ENCODE data around the gene LAMTOR4.
A peak's percentile ranks its signal among the peaks of the same experiment; 100 is the strongest.

Gene LAMTOR4

DNA sequence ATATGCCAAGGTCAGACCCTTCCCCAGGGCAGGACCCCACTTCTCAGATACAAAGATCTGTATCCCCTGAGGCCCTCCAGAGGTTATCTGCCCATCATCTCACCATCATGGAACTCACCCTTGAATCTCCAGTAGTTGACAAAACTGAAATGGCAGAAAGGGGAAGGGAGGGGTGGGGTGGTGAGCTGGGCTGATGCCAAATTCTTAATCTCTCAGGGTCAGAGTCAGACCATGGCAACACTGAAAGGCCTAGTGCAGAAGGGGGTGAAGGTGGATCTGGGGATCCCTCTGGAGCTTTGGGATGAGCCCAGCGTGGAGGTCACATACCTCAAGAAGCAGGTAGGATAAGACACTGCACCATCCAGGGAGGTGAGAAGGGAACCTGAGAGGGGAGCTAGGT lies 26.1 kb upstream of the LAMTOR4 start:
- Histone ChIP-seq H3F3A (ENCODE audit: insufficient read depth, low read length) (peaks cover 22% of the 10 kb centered on the region), H3K4me2 (ENCODE audit: low read depth, low read length) (no peak overlapping the region), H3K9me3 (replicated peaks; ENCODE audit: insufficient read depth, low read length) (no peaks in the 10 kb centered on the region), H3K9me2 (replicated peaks; ENCODE audit: insufficient read depth, low read length) (no peaks in the 10 kb centered on the region), H3K27me3 (replicated peaks; ENCODE audit: insufficient read depth, low read length) (no peaks in the 10 kb centered on the region), H3K36me3 (replicated peaks; ENCODE audit: insufficient read depth, low read length) (no peaks in the 10 kb centered on the region), H3K79me2 (ENCODE audit: low read length) (peaks cover 18% of the 10 kb centered on the region), H2AFZ (ENCODE audit: low read length) (no peak overlapping the region), H4K20me1 (ENCODE audit: insufficient read depth, low read length) (no peaks in the 10 kb centered on the region), H3K4me1 (ENCODE audit: low read length) (0 out of 2 replicates have a peak, but pooled peaks cover 6% of the 10 kb centered on the region), H3K4me3 (ENCODE audit: low read length) (no peak overlapping the region), H3K9ac (ENCODE audit: low read length) (no peak overlapping the region), H3K27ac (ENCODE audit: low read length) (no peak overlapping the region)
- TF ChIP-seq EZH2phosphoT487 (IDR thresholded peaks at IDR 0.05; ENCODE audit: low read length), result no peak
- TF ChIP-seq EZH2 (optimal IDR thresholded peaks at IDR 0.05; ENCODE audit: low read depth, low read length), result no peak
- TF ChIP-seq CTCF (IDR thresholded peaks at IDR 0.05; ENCODE audit: low read length), result no peak
- no peak for DNase-seq

GRCh38 chr7:100124301-100125230 lies 24.2 kb upstream of the LAMTOR4 start:
- no peak for TF ChIP-seq EZH2 (optimal IDR thresholded peaks at IDR 0.05; ENCODE audit: low read depth, low read length)
- TF ChIP-seq EZH2phosphoT487 (IDR thresholded peaks at IDR 0.05; ENCODE audit: low read length), result no peak
- TF ChIP-seq CTCF (IDR thresholded peaks at IDR 0.05; ENCODE audit: low read length), result no peak
- Histone ChIP-seq H2AFZ (ENCODE audit: low read length) (no peak overlapping the region), H3K4me3 (ENCODE audit: low read length) (no peak overlapping the region), H3K27ac (ENCODE audit: low read length) (no peak overlapping the region), H3K4me1 (ENCODE audit: low read length) (peaks cover 16% of the 10 kb centered on the region), H3K9ac (ENCODE audit: low read length) (no peak overlapping the region), H3K27me3 (replicated peaks; ENCODE audit: insufficient read depth, low read length) (no peaks in the 10 kb centered on the region), H3K9me3 (replicated peaks; ENCODE audit: insufficient read depth, low read length) (no peaks in the 10 kb centered on the region), H3K4me2 (ENCODE audit: low read depth, low read length) (no peak overlapping the region), H4K20me1 (ENCODE audit: insufficient read depth, low read length) (no peaks in the 10 kb centered on the region), H3F3A (ENCODE audit: insufficient read depth, low read length) (peaks cover 26% of the 10 kb centered on the region), H3K36me3 (replicated peaks; ENCODE audit: insufficient read depth, low read length) (no peaks in the 10 kb centered on the region), H3K9me2 (replicated peaks; ENCODE audit: insufficient read depth, low read length) (no peaks in the 10 kb centered on the region), H3K79me2 (ENCODE audit: low read length) (peaks cover 7% of the 10 kb centered on the region; the same call in 1 of the 2 replicates)
- DNase-seq, result no peak

- no peaks in the 10 kb centered on the region for H3K36me3 ChIP-seq (replicated peaks; ENCODE audit: insufficient read depth, low read length)
- H3K4me2 ChIP-seq (ENCODE audit: low read depth, low read length), result peak overlapping the region; percentile 99
- H2AFZ ChIP-seq (ENCODE audit: low read length), result peak overlapping the region; percentile 90
- peaks cover 20% of the 10 kb centered on the region for H3F3A ChIP-seq (ENCODE audit: insufficient read depth, low read length)
- H3K9me2 ChIP-seq (replicated peaks; ENCODE audit: insufficient read depth, low read length), result no peaks in the 10 kb centered on the region
- peaks cover 7% of the 10 kb centered on the region; the same call in 1 of the 2 replicates for H3K79me2 ChIP-seq (ENCODE audit: low read length)
- H3K9me3 ChIP-seq (replicated peaks; ENCODE audit: insufficient read depth, low read length), result no peaks in the 10 kb centered on the region
- TF ChIP-seq CTCF (IDR thresholded peaks at IDR 0.05; ENCODE audit: low read length) (no peak), EZH2phosphoT487 (IDR thresholded peaks at IDR 0.05; ENCODE audit: low read length) (no peak), EZH2 (optimal IDR thresholded peaks at IDR 0.05; ENCODE audit: low read depth, low read length) (no peak)
- H3K4me1 ChIP-seq (ENCODE audit: low read length), result peaks cover 15% of the 10 kb centered on the region
- peak overlapping the region; percentile 95 for H3K27ac ChIP-seq (ENCODE audit: low read length)
- no peaks in the 10 kb centered on the region for H4K20me1 ChIP-seq (ENCODE audit: insufficient read depth, low read length)
- DNase-seq, result no peak
- no peaks in the 10 kb centered on the region for H3K27me3 ChIP-seq (replicated peaks; ENCODE audit: insufficient read depth, low read length)
- H3K4me3 ChIP-seq (ENCODE audit: low read length), result peak overlapping the region; percentile 78
- H3K9ac ChIP-seq (ENCODE audit: low read length), result peak overlapping the region; percentile 86
These were observed 22.3 kb upstream of the LAMTOR4 start for GRCh38 chr7:100126239-100126930.

Measured in MM.1S (cell line).